MM.1S (cell line): Measurements from ENCODE around the gene CPS1.

Experiments
- DNase-seq: peaks from one replicate; pipeline ENCODE4 v3.0.0-alpha.2; 2015
- H2AFZ ChIP-seq: fragments of 300-600 bp; sonication (generic); 2 replicates; pipeline ENCODE4 v1.6.0; 2016; ENCODE audit warnings: antibody characterized with exemption, low read length
- H3F3A ChIP-seq: fragments of 300-600 bp; sonication (generic); 2 replicates; pipeline ENCODE4 v1.6.1; 2016; ENCODE audit warnings: mild to moderate bottlenecking, antibody characterized with exemption, low read length, moderate library complexity, mixed read lengths; ENCODE audit not compliant: insufficient read depth
- H3K27ac ChIP-seq: fragments of 300-600 bp; sonication (generic); 2 replicates; pipeline ENCODE4 v1.5.1; 2016; ENCODE audit warnings: mild to moderate bottlenecking, low read length
- H3K27me3 ChIP-seq: fragments of 300-600 bp; sonication (generic); replicated peaks from 2 replicates; pipeline ENCODE4 v1.6.0; 2016; ENCODE audit warnings: low read length; ENCODE audit not compliant: insufficient read depth
- H3K36me3 ChIP-seq: fragments of 300-600 bp; sonication (generic); replicated peaks from 2 replicates; pipeline ENCODE4 v1.6.1; 2016; ENCODE audit warnings: mild to moderate bottlenecking, low read length, mixed read lengths; ENCODE audit not compliant: insufficient read depth
- H3K4me1 ChIP-seq: fragments of 300-600 bp; sonication (generic); 2 replicates; pipeline ENCODE4 v1.6.1; 2016; ENCODE audit warnings: low read length, mixed read lengths
- H3K4me2 ChIP-seq: fragments of 300-600 bp; sonication (generic); 2 replicates; pipeline ENCODE4 v1.6.0; 2016; ENCODE audit warnings: low read depth, low read length
- H3K4me3 ChIP-seq: fragments of 300-600 bp; sonication (generic); 2 replicates; pipeline ENCODE4 v1.5.1; 2016; ENCODE audit warnings: low read length, mixed read lengths
- H3K79me2 ChIP-seq: fragments of 300-600 bp; sonication (generic); 2 replicates; pipeline ENCODE4 v1.6.1; 2016; ENCODE audit warnings: mixed run types, low read length, mixed read lengths
- H3K9ac ChIP-seq: fragments of 300-600 bp; sonication (generic); 2 replicates; pipeline ENCODE4 v1.6.1; 2016; ENCODE audit warnings: low read length, mixed read lengths
- H3K9me2 ChIP-seq: fragments of 300-600 bp; sonication (generic); replicated peaks from 2 replicates; pipeline ENCODE4 v1.6.1; 2016; ENCODE audit warnings: mild to moderate bottlenecking, low read length, mixed read lengths; ENCODE audit not compliant: insufficient read depth
- H3K9me3 ChIP-seq: fragments of 300-600 bp; sonication (generic); replicated peaks from 2 replicates; pipeline ENCODE4 v1.6.1; 2016; ENCODE audit warnings: mild to moderate bottlenecking, low read length, mixed read lengths; ENCODE audit not compliant: insufficient read depth
- H4K20me1 ChIP-seq: fragments of 300-600 bp; sonication (generic); 2 replicates; pipeline ENCODE4 v1.6.1; 2016; ENCODE audit warnings: mild to moderate bottlenecking, low read length, moderate library complexity, mixed read lengths; ENCODE audit not compliant: insufficient read depth
- EZH2 ChIP-seq: fragments of 300-600 bp; sonication (generic); optimal IDR thresholded peaks from 2 replicates; pipeline ENCODE3; 2017; ENCODE audit warnings: low read depth, mild to moderate bottlenecking, antibody characterized with exemption, low read length, mixed read lengths
- EZH2phosphoT487 ChIP-seq: fragments of 300-600 bp; sonication (generic); IDR thresholded peaks from 2 replicates; pipeline ENCODE4 v1.6.1; 2018; ENCODE audit warnings: antibody characterized with exemption, low read length
- TF ChIP-seq, protein P1 (sequence below): fragments of 300-600 bp; sonication (generic); IDR thresholded peaks from 2 replicates; pipeline ENCODE4 v1.5.1; 2016; ENCODE audit warnings: antibody characterized with exemption, low read length, mixed read lengths

The CPS1 gene

DNA sequence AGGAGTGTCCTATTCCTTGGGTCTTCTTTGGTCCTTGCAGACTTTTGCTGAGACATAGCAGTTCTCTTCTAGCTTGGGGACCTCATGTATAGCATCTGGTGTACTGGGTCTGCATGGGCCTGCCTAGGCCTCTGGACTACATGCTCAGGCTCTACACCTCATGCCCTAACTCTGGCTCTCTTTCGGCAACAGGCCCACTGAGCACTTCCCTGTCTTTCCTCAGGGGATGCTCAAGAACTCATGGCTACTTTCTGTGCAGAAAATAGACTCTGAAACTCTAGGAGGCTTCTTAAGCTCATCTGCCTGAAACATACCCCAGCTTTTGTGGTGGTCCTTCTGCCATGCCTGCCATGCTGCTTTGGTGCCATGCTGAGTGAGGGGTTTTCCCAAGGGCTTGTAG is 21.5 kb upstream of the CPS1 start:
- Histone ChIP-seq H3K9ac (no peak overlapping the region), H3K79me2 (no peaks in the 10 kb centered on the region), H2AFZ (no peak overlapping the region), H3K27me3 (no peaks in the 10 kb centered on the region), H3K9me3 (no peaks in the 10 kb centered on the region), H3K4me3 (no peak overlapping the region), H4K20me1 (no peaks in the 10 kb centered on the region), H3K9me2 (no peaks in the 10 kb centered on the region), H3F3A (no peaks in the 10 kb centered on the region), H3K36me3 (no peaks in the 10 kb centered on the region), H3K4me2 (no peak overlapping the region), H3K27ac (no peak overlapping the region), H3K4me1 (no peaks in the 10 kb centered on the region)
- no peak for DNase-seq
- no peak for TF ChIP-seq EZH2phosphoT487
- TF ChIP-seq, protein P1, sequence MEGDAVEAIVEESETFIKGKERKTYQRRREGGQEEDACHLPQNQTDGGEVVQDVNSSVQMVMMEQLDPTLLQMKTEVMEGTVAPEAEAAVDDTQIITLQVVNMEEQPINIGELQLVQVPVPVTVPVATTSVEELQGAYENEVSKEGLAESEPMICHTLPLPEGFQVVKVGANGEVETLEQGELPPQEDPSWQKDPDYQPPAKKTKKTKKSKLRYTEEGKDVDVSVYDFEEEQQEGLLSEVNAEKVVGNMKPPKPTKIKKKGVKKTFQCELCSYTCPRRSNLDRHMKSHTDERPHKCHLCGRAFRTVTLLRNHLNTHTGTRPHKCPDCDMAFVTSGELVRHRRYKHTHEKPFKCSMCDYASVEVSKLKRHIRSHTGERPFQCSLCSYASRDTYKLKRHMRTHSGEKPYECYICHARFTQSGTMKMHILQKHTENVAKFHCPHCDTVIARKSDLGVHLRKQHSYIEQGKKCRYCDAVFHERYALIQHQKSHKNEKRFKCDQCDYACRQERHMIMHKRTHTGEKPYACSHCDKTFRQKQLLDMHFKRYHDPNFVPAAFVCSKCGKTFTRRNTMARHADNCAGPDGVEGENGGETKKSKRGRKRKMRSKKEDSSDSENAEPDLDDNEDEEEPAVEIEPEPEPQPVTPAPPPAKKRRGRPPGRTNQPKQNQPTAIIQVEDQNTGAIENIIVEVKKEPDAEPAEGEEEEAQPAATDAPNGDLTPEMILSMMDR, result no peak

DNA sequence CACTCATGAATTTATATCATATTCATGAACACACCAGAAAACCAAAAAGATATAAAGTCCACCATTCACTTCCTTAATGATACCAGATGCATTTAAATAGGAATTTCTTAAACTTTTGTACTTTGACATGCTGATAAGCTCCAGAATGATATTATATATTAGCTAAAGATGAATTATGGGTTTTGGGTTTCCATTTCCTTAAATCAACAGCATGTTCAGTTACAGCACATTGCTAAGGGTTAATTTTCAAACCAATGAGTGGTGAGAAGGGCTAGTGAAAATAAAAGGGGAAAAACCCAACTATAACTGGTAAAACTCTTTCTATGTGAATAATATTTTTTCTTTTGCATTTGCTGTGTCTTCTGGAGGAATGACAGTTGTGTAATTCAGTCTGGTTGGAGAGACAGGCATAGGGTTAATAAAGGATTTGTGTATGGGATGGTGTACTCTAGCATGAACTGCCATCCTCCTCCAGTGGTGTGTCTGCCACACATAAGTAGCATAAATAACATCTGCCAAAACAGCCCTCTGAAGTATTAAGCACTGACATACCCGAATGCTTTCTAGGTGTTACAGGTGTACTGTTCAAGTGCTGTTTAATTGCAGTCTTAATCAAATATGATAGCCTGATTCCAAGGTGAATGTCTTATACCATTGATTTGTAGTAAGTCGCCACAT is 19.3 kb upstream of the CPS1 start:
- Histone ChIP-seq H3K27ac (no peak overlapping the region), H3K4me2 (no peak overlapping the region), H3K79me2 (no peaks in the 10 kb centered on the region), H3K4me3 (no peak overlapping the region), H4K20me1 (no peaks in the 10 kb centered on the region), H3K36me3 (no peaks in the 10 kb centered on the region), H2AFZ (no peak overlapping the region), H3K9ac (no peak overlapping the region), H3K9me3 (no peaks in the 10 kb centered on the region), H3K27me3 (no peaks in the 10 kb centered on the region), H3F3A (no peaks in the 10 kb centered on the region), H3K9me2 (no peaks in the 10 kb centered on the region), H3K4me1 (no peaks in the 10 kb centered on the region)
- no peak for DNase-seq
- TF ChIP-seq, protein P1, result no peak
- no peak for TF ChIP-seq EZH2phosphoT487
- TF ChIP-seq EZH2, result no peak

DNA sequence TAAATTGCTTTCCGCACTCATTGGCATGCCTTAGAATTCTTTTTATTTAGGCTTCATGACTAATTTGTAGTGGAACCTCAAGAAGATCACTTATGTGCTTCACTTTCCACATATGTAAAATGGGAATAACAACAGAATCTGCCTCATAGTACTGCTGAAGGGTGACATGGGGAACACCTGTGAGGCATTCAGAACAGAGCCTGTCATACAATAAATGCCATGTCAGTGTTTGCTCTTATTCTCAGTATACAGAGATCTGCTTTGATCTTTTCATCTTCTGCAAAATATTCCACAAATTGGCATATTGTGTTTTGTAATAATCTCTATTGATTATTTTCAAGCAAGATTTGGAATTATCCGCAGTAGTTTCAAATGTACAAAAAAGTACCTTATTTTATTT is 17.4 kb upstream of the CPS1 start:
- Histone ChIP-seq H3K4me3 (no peak overlapping the region), H3K27ac (no peak overlapping the region), H3K4me2 (no peak overlapping the region)

More for the DNA sequence above, 17.4 kb upstream of the CPS1 start:
- TF ChIP-seq EZH2phosphoT487 (no peak), EZH2 (no peak)
- TF ChIP-seq, protein P1, result no peak
- Histone ChIP-seq H4K20me1 (no peaks in the 10 kb centered on the region), H3K9me3 (no peaks in the 10 kb centered on the region), H3F3A (no peaks in the 10 kb centered on the region), H2AFZ (no peak overlapping the region), H3K79me2 (no peaks in the 10 kb centered on the region), H3K9me2 (no peaks in the 10 kb centered on the region), H3K27me3 (no peaks in the 10 kb centered on the region), H3K9ac (no peak overlapping the region), H3K36me3 (no peaks in the 10 kb centered on the region), H3K4me1 (no peaks in the 10 kb centered on the region)
- no peak for DNase-seq
